PFSK-1 (cell line): ENCODE measurements around the gene TRMT44.

Experiments
- POLR2AphosphoS5 ChIP-seq: IDR thresholded peaks from 2 replicates; pipeline ENCODE4 v1.6.1; 2012; ENCODE audit warnings: low read depth, mild to moderate bottlenecking, control low read depth, low read length, moderate library complexity
- SIN3A ChIP-seq: IDR thresholded peaks from 2 replicates; pipeline ENCODE4 v1.6.1; 2012; ENCODE audit warnings: mild to moderate bottlenecking, low read length, moderate library complexity, borderline replicate concordance; ENCODE audit not compliant: insufficient read depth
- TF ChIP-seq, protein P1 (sequence below), 2 experiments: IDR thresholded peaks; 2 replicates each; pipeline versions ENCODE4 v1.6.1 to v1.8.0; 2011 to 2012; ENCODE audit warnings: low read depth in 2 of 2, low read length in 2 of 2, control low read depth in 1 of 2, inconsistent platforms in 1 of 2, mild to moderate bottlenecking in 1 of 2, moderate library complexity in 1 of 2; ENCODE audit not compliant: insufficient read depth in 1 of 2

DNA sequence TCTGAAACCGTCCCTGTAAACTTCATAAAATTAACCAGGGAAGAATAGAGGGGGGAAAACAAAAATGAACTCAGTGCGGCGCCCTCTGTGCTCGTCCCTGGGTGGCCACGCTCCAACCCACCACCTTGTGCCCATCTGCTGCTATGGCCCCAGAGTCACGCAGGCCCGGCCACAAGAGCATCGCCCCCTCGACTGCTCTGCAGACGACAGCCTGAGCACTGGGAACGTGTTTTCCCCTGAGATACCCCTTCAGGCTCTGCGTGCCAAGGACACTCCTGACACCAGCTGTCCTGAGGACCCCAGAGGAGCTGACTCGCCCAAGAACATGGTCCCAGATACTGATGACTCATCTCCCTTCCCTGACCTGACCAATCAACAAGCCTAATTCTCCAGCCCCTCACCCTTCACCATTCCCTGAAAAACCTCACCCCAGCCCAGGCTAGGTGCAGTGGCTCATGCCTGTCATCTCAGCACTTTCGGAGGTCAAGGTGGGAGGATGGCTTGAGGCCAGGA, 75.5 kb downstream of the TRMT44 start:
- TF ChIP-seq POLR2AphosphoS5 (no peak), SIN3A (no peak)
- TF ChIP-seq, protein P1, sequence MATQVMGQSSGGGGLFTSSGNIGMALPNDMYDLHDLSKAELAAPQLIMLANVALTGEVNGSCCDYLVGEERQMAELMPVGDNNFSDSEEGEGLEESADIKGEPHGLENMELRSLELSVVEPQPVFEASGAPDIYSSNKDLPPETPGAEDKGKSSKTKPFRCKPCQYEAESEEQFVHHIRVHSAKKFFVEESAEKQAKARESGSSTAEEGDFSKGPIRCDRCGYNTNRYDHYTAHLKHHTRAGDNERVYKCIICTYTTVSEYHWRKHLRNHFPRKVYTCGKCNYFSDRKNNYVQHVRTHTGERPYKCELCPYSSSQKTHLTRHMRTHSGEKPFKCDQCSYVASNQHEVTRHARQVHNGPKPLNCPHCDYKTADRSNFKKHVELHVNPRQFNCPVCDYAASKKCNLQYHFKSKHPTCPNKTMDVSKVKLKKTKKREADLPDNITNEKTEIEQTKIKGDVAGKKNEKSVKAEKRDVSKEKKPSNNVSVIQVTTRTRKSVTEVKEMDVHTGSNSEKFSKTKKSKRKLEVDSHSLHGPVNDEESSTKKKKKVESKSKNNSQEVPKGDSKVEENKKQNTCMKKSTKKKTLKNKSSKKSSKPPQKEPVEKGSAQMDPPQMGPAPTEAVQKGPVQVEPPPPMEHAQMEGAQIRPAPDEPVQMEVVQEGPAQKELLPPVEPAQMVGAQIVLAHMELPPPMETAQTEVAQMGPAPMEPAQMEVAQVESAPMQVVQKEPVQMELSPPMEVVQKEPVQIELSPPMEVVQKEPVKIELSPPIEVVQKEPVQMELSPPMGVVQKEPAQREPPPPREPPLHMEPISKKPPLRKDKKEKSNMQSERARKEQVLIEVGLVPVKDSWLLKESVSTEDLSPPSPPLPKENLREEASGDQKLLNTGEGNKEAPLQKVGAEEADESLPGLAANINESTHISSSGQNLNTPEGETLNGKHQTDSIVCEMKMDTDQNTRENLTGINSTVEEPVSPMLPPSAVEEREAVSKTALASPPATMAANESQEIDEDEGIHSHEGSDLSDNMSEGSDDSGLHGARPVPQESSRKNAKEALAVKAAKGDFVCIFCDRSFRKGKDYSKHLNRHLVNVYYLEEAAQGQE (IDR thresholded peaks at IDR 0.05; ENCODE audit: insufficient read depth in 1 of 2, low read depth in 2 of 2, low read length in 2 of 2) = no peak
